ENCODE results near the gene CAND2.
A peak's percentile ranks its signal among the peaks of the same experiment; 100 is the strongest.

CAND2 gene

DNA sequence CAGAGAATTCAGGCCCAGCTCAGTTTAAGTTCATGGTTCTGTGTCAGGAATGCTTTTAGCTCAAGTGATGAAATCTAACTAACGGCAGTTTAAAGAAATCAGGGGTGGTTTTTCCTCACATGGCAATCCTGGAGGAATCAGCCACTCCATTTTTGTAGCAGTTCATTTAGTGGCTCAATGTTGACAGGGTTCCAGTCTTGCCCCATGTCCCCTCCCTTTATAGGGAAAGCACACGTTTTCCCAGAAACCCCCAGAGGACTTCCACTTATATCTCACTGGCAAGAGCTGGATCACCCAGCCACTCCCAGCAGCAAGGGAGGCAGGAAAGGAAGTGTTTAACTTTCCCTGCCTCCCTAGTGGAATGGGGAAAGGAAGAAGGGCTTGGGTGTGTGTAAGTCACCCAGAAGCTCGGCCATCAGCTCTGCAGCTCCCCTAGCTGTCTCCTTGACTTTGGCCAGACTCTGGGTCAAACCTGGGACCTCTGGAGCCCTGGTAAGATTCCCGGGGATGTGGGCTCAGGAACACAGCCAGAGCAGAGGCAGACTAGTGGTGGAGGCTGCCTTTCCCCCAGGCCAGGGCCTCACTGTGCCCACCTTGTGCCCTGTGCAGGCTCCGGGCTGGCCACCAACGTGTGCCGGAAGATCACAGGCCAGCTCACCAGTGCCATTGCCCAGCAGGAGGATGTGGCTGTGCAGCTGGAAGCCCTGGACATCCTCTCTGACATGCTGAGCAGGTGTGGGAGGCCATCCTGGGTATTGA is 11.3 kb downstream of the CAND2 start:
- no peak for DNase-seq

DNA sequence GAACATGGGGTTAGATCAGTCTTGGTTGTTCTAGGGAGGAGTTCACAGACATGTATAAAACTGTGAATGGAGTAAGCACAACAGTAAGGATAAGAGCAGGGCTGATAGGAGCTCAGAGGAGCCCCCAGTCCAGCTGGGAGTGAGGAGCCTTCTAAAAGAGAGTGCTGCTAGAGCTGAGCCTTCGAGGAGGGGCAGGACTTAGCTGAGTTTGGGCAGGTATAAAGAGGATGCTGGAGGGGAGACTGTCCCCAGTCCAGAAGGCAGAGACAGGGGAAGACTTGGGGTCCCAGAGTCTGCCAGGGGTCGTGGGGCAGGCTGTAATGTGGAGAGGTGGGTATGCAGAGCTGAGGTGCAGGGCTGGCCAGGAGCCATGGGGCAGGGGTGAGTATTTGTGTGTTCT is 12.1 kb downstream of the CAND2 start:
- no peak for DNase-seq

DNA sequence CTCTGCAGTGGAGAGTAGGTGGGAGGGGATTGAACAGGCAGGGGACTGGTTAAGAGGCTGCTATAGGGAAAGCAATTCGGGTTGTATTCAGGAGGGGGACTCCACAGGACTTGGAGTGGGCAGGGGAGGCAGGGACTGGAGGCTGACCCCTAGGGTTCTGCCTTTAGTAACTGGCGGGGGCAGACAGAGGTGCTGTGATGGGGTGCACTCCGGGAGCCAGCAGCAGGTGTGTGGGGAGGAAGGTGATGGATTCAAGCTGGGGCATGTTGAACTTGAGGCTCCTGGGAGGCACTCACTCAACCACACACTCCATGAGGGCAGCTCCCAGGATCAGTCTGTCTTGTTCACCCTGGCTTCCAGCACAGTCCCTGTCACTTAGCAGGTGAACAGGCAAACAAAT is 12.5 kb downstream of the CAND2 start:
- no peak for DNase-seq

DNA sequence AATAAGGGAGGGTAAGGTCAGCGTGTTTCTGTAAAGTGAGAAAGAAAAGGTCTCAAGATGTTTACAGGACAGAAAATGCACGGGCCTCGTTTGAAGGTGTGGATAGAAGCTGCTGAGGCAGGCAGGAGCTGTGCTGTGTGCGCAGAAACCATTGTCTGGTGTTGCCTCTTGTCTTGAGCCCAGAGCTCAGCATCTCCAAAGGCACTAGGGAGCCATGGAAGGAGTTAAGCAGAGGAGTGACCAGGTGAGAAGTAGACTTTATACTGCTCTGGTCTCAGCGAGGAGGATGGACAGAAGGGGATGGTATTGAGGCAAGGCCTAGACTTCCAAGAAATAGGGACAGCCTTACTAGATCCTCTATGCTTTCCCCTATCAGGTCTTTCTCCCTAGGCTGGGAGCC is 13.0 kb downstream of the CAND2 start:
- no peak for DNase-seq

DNA sequence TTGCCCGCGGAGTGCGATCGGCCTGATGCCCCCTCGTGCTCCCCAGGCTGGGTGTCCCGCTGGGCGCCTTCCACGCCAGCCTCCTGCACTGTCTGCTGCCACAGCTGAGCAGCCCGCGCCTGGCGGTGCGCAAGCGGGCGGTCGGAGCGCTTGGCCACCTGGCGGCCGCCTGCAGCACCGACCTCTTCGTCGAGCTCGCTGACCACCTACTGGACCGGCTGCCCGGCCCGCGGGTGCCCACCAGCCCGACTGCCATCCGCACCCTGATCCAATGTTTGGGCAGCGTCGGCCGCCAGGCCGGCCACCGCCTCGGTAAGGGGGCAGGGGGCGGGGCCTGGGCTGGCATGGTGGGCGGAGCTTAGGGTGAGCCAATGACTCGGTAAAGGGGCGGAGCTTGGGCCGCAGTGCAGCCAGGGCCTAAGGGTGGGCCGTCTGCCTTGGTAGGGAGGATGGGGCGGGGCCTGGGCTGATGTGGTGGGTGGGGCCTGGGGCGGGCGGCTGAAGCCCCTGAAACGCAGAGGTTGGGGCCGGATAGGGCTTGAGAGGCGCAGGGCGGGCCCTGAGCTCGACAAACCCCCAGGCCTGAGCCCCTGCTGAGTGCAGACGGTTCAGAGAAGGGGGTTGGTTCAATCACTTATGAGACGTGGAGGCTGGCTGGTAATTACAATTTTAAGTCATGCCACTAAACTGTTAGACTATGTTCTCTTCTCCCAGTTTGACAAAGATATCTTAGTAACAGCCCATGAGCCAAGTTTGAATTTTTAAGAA is 13.7 kb downstream of the CAND2 start:
- DNase-seq: peak; percentile 94

DNA sequence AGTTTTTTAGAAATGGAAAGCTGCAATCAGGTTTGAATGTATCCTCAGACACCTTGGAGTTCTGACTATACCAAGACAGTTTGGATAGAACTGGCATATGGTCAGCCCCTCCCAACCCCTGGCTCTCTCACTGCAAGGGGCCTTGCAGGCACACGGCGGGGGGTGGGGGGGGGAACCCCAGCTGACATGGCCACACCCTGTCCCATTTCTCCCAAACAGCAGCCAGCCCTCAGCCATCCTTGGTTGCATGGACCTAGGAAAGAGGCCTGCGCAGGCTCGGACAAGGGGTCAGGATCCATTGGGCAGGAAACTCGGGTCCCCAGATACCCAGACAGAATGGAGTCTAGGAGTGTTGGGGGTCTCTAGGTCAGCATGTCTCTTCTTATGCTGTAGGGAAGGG is 14.5 kb downstream of the CAND2 start:
- DNase-seq: no peak

DNA sequence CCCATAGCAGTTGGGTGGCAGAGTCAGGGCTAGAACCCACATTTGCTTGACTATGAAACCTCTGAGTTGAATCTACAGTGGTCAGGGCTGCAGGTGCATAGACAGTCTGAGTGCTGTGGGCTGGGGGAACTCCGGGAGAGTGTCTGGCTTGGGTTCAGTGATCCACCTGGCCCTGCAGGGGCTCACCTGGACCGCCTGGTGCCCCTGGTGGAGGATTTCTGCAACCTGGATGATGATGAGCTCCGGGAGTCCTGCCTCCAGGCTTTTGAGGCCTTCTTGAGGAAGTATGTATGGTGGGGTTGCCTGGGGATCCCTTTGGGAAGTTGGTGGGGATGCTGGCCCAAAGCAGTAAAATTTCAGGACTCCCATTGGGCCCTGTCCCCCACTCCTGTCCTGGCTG is 16.3 kb downstream of the CAND2 start:
- DNase-seq: no peak

DNA sequence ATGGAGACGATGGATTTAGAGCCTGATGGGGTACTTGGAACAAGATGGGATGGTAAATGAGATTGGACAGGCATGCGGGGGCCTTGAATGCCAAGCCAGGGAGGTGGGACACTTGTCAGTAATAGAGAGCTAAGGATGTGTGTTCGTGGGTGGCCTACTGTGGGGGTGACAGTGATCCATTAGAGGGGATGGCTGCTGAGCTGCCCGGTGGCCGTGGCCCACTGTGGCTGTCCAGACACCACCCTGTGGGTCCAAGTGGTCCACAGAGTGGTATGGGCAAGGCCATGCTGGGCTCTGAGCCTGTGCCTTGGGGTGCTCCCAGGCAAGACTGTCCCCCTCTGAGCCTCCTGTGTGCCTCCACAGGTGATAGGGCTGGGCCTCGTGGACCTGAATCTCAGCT is 17.5 kb downstream of the CAND2 start:
- no peak for DNase-seq

DNA sequence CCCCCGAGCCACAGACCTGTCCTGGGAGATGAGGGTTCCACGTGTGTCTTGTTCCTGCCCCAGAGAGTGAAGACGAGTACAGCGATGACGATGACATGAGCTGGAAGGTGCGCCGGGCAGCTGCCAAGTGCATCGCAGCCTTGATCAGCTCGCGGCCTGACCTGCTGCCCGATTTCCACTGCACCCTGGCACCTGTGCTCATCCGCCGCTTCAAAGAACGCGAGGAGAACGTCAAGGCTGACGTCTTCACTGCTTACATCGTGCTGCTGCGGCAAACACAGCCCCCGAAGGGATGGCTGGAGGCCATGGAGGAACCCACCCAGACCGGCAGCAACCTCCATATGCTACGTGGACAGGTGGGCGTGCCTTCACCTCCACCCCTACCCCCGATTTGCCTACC is 18.6 kb downstream of the CAND2 start:
- DNase-seq: no peak

DNA sequence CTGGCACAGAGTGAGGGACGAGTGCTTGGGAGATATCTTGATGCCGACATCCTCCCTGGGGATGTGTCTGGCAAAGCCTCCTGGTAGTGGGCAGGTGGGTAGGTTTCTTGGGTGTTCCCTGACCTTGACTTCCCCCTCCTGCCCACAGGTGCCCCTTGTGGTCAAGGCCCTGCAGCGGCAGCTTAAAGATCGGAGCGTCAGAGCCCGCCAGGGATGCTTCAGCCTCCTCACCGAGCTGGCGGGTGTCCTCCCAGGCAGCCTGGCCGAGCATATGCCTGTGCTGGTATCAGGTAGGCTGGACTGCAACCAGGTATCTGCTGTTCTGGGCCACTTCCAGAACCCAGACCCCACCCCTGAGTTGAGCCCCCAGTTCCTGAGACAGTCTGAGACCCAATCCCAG is 19.2 kb downstream of the CAND2 start:
- no peak for DNase-seq

DNA sequence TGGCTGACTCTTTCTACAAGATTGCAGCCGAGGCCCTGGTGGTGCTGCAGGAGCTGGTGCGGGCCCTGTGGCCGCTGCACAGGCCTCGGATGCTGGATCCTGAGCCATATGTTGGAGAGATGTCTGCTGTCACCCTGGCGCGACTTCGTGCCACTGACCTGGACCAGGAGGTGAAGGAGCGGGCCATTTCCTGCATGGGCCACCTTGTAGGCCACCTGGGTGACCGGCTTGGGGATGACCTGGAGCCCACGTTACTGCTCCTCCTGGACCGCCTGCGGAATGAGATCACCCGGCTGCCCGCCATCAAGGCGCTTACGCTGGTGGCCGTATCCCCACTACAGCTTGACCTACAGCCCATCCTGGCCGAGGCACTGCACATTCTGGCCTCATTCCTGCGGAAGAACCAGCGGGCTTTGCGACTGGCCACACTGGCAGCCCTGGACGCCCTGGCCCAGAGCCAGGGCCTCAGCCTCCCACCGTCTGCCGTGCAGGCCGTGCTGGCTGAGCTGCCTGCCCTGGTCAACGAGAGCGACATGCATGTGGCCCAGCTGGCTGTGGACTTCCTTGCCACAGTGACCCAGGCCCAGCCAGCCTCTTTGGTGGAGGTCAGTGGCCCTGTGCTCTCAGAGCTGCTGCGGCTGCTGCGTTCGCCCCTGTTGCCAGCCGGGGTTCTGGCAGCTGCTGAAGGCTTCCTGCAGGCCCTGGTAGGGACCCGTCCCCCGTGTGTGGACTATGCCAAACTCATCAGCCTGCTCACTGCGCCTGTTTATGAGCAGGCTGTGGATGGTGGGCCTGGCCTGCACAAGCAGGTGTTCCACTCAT is 20.3 kb downstream of the CAND2 start:
- no peak for DNase-seq

DNA sequence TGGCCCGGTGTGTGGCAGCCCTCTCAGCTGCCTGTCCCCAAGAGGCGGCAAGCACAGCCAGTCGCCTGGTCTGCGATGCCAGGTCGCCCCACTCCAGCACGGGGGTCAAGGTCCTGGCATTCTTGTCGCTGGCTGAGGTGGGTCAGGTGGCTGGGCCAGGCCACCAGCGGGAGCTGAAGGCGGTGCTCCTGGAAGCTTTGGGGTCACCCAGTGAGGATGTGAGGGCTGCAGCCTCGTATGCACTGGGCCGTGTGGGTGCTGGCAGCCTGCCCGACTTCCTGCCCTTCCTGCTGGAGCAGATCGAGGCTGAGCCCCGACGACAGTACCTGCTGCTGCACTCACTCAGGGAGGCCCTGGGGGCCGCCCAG is 20.8 kb downstream of the CAND2 start:
- DNase-seq: no peak

DNA sequence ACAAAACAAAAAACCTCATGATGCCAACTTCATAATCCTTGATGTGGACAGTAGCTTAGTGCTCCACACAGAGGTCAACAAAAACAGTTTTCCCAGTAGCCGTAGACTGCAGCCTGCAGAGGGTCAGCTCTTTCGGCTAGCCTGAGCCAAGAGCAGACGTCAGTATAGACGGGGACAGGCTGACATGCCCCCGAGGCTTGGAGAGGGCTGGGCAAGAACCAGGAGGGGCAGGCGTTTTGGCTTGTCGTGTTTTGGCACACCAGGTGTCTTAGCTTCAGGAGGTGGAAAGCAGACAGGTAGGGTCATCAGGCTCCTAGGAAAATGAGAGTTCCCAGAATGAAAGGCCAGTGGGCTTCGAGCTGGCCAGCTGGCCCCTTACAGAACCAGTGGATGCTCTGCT is 21.8 kb downstream of the CAND2 start:
- no peak for DNase-seq

DNA sequence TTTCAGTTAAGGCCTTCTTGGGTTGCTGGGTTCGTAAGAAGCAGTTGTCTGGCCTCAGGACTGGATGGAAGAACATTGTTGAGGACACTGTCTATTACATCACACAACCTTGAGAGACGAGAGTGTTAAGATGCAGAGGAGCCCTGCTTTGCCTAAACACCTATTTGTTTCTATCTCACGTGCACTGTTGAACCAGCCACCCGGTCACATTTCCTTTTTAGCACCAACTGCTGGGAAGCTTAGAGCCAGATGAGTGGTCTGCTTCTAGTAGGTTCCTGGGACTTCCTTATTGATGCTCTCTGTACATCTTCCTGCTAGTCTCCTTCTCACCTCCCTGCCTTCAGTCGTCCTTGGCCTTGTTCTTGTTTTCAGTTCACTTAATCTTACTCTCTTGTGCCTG is 22.3 kb downstream of the CAND2 start:
- DNase-seq: no peak

DNA sequence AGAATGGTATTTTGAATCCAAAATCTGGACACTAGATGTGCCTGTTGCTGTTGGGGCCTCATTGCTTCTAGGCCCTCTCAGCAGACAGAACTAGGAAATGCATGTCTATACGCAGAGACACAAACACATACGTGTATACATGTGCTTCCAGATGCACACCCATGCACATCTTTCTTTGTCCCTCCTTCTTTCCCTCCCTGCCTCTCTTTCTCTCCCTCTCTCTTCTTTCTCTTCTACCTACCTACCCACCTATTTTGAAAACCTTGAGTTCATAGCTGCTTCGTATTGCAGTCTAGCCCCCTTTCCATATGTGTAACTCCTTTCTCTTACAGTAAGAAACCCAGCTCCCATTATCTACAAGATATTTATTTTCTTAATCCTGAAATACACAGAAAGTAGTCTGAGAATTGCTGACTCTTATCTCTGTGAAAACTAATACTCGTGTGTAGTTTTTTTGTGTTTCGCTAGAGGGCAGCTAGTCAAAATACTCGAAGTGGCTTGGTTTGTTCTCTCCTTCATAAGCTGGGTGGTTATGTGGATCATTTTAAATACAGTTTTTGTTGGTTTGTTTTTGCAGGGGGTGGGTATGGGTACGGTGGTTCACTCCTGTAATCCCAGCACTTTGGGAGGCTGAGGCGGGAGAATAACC is 26.4 kb downstream of the CAND2 start:
- DNase-seq: no peak

DNA sequence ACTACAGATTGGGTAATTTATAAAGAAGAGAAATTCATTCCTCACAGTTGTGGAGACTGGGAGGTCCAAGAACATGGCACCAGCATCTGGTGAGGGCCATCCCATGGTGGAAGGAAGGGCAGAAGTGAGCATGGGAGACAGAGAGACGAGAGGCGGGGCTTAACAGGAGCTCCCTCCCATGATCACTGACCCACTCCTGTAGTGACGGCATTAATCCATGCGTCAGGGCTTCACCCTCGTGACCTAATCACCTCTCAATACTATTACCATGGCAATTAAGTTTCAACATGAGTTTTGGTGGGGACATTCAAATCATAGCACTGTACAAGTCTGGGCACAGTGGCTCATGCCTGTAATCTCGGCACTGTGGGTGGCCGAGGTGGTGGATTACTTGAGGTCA is 27.8 kb downstream of the CAND2 start:
- DNase-seq: no peak

DNA sequence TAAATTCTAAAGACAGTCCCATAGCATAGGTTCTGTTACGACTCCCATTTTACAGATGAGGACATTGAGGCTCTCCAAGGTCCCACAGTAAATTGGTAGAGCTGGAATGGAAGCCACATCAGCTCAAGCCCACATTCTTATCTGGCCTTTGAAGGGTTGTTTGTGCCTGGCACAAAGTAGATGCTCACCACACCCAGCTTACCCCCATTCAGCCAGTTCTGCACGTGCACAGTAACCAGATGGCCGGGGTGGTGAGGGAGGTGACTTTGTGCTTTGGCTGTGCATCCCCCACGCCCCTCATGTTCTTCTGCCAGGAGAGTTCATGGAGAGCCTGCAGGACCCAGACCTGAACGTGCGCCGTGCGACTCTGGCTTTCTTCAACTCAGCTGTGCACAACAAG is 28.7 kb downstream of the CAND2 start:
- DNase-seq: no peak

DNA sequence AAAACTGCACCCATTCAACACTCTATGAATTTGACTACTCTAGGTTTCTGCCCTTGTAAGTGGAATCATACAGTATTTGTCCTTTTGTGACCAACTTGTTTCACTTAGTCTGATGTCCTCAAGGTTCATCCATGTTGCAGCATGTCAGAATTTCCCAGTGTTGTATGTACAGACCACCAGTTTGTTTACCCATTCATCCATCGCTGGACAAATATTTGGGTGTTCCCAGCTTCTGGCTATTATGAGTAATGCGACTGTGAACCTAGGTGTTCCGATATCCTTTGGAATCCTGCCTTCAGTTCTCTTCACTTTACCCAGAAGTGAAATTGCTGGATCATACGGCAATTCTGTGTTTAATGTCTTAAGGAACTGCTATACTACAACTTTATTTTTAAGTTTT is 32.3 kb downstream of the CAND2 start:
- DNase-seq: no peak

DNA sequence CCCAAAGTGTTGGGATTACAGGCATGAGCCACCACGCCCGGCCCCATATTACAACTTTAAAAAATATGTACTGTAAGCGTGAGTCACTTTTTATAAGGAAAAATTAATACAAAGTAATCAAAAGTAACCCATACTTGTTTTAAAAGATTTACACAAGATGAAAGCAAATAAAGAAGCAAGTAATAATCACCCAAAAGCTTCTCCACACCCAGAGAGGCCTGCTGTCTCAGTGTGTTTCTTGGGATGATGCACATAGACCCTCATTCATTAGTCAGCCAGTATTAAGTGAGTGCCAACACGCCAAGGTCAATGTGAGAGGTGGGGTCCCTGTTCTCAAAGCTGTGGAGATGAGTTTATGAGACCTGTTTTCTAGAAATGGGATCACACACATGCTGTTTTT is 32.9 kb downstream of the CAND2 start:
- DNase-seq: no peak

DNA sequence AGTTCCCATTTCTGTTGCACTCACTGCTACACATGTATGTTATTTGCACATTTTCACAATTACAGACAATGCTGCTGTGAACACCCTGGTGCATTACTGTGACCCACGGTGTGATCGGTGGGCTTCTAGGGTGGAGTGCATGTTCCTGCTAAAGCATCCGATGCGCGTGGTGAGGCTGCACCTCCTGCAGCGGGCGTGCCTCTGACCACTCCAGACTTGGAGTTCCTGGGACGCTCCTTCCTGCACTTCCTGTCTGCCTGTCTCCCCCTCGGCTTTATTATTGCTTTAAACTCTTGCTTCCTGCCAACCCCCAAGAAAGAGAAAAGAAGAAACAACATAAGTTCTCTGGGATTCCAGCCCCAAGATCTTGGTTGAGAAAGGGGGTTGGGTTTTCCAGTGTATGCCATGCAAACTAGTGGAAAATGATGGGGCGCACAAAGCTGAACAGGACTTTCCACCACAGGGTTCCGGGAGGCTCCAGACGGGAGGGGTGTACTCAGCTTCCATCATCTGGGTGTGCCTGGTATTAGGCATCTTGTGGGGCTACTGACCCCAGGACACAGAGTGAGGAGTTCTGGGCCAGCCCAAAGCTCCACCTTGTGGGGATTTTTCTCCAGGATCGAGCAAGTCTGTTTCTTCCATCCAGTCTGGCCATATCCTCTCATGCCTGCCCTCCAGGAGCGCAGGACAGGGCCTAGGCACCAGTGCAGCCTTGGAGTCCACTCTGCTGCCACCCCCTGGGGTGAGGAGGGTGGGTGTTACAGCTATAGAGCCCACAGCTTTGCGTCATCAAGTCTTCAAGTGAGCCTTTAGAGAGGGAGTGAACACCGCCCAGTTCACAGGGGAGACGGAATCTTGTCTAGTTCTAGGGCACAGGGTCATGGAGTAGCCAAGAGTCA is 33.7 kb downstream of the CAND2 start:
- no peak for DNase-seq

DNA sequence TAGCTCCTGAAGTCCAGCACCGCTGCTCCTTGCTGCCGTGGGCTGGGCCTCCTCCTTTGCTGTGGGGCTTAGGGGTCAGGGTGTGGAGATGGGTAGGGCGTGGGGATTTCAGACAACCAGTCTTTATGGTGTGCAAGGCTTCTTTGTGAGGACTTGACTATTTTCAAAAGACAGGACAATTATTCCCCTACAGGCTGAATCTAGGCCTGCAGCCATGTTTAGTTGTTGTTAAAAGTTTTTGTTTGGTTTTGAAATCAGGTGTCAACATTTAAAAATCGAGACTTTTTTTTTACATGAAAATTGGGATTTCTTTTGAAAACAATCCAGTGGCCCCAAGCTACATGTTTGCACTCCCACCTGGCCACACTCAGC is 34.3 kb downstream of the CAND2 start:
- DNase-seq: no peak

DNA sequence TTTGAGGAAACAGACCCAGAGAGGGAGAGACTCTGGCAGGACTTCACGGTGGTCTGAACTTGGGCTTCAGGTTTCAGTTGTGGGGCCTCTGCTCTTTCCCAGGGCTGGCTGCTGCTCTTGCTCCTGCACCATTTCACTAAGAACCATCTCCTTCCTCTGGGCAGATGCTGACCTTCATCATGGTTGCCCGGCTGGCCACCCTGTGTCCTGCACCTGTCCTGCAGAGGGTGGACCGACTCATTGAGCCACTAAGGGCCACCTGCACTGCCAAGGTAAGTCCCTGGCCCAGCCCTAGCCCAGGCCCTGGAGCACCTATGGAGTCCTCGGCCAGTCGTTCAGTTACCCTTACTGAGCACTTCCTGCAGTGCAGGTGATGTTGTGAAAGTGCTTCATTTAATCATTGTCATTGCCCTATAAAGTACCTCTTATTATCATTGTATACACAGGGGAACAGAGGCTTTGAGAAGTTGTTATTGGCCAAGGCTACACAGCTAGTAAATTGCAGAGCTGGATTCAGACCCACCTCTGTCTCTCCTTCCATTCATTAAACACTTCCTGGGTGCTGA is 34.9 kb downstream of the CAND2 start:
- DNase-seq: peak; percentile 93

Data from NCI-H2029 (cell line).